NCI-H2196 treated with DMSO at 0.1 percent for 48 hours (cell line): ENCODE results near the gene DDX6.

Source experiments
- DNase-seq: peaks from one replicate; lab custom pipeline; 2025; ENCODE audit not compliant: unreplicated experiment; lab: John Stamatoyannopoulos, UW

DDX6 gene

GRCh38 chr11:118705791-118706545 is 85.0 kb downstream of the DDX6 start:
- no peak for DNase-seq

- no peak for DNase-seq
These were observed 85.7 kb downstream of the DDX6 start for GRCh38 chr11:118705111-118705741.

- no peak for DNase-seq
These were observed 87.3 kb downstream of the DDX6 start for GRCh38 chr11:118703563-118704106.

- no peak for DNase-seq
These were observed 91.3 kb downstream of the DDX6 start for GRCh38 chr11:118699506-118700220.
